Thyroid gland (tissue), 4 donors: ENCODE data around the gene FZR1. TPM values are rescaled to one million over a fixed set of nuclear protein-coding genes. Genes with fewer than 3 reads are reported as not detected.

Experiments
- DNase-seq, 2 donors: peaks; one replicate each; pipeline ENCODE4 v3.0.0-alpha.2; 2019
- H3K27ac ChIP-seq, 3 donors: fragments of 200-600 bp; sonication (generic); 1 replicate in 2 of 3; 2 replicates in 1 of 3; pipeline ENCODE4 v1.5.1; 2016 to 2019; ENCODE audit warnings: mild to moderate bottlenecking in 1 of 3, moderate library complexity in 1 of 3
- H3K27me3 ChIP-seq: fragments of 200-600 bp; sonication (generic); one replicate; pipeline ENCODE4 v1.5.1; 2019
- H3K36me3 ChIP-seq, 2 donors: fragments of 200-600 bp; sonication (generic); one replicate each; pipeline ENCODE4 v1.5.1; 2016 to 2019
- H3K4me1 ChIP-seq, 2 donors: fragments of 200-600 bp; sonication (generic); one replicate each; pipeline ENCODE4 v1.5.1; 2017 to 2019
- H3K4me3 ChIP-seq, 3 donors: fragments of 200-600 bp; sonication (generic); replicated peaks in 1 of 3; 1 replicate in 2 of 3; 2 replicates in 1 of 3; pipeline ENCODE4 v1.5.1; 2016; ENCODE audit warnings: mild to moderate bottlenecking in 1 of 3
- H3K9me3 ChIP-seq: fragments of 200-600 bp; sonication (generic); one replicate; pipeline ENCODE4 v1.5.1; 2017
- CTCF ChIP-seq, 6 experiments: fragments of 200-600 bp in 3 of 6; fragments of 450-650 bp in 3 of 6; sonication (generic) in 3 of 6; IDR thresholded peaks; one replicate each; pipeline ENCODE4 v1.5.1; 2016 to 2019; ENCODE audit warnings: antibody characterized with exemption in 6 of 6, mild to moderate bottlenecking in 2 of 6, inconsistent platforms in 1 of 6, moderate library complexity in 1 of 6
- POLR2A ChIP-seq, 2 donors: fragments of 450-650 bp; IDR thresholded peaks; one replicate each; pipeline ENCODE4 v1.6.1; 2017; ENCODE audit warnings: antibody characterized with exemption in 2 of 2, mild to moderate bottlenecking in 2 of 2, moderate library complexity in 1 of 2
- WGBS, 2 donors: methylation state at CpG; one replicate each; pipeline ENCODE4 v1.1.5; 2017; 5-methylcytosine and 5-hydroxymethylcytosine counted together
- intact Hi-C: fragments of 100-400 bp; cut with DNase I; formaldehyde crosslinking; loops from one replicate; pipeline ENCODE4 v1.15.1; 2023
- total RNA-seq, 4 donors: library from RNA; depleted of rRNA; stranded (reverse); fragments of >200 nt; gene quantifications; one replicate each; pipeline ENCODE4 v1.2.3, GENCODE V29; 2016

FZR1 gene
- total RNA-seq, 4 donors from 2014 or later = 28.6 to 56.0 (median 36.1) TPM

GRCh38 chr19:3544058-3544376 is 37.9 kb downstream of the FZR1 start:
- Histone ChIP-seq H3K27me3 (no peaks in the 10 kb centered on the region), H3K27ac (no peak overlapping the region), H3K36me3 (no peaks in the 10 kb centered on the region), H3K9me3 (no peaks in the 10 kb centered on the region), H3K4me1 (no peaks in the 10 kb centered on the region), H3K4me3 (no peak overlapping the region)
- TF ChIP-seq POLR2A (IDR thresholded peaks at IDR 0.05) (no peak), CTCF (IDR thresholded peaks at IDR 0.05) (no peak)
- WGBS, 2 donors = 89 to 100% methylated on average over 1 to 9 of the region's 9 CpGs
- DNase-seq = no peak
- intact Hi-C loops = loop anchor here (2.0 kb wide), 1 partner anchor 75 kb away; no protein-coding TSS in a partner anchor

GRCh38 chr19:3544742-3545668 is 38.9 kb downstream of the FZR1 start:
- H3K27me3 ChIP-seq = no peaks in the 10 kb centered on the region
- no peaks in the 10 kb centered on the region for H3K36me3 ChIP-seq
- H3K4me3 ChIP-seq = no peak overlapping the region
- no peaks in the 10 kb centered on the region for H3K9me3 ChIP-seq
- WGBS, 2 donors = 67 to 78% methylated on average over 18 to 24 of the region's 30 CpGs
- TF ChIP-seq CTCF (IDR thresholded peaks at IDR 0.05) = peak; percentile 63 to 92 (median 77)
- TF ChIP-seq POLR2A (IDR thresholded peaks at IDR 0.05) = no peak
- intact Hi-C loops = loop anchor here (2.0 kb wide), 1 partner anchor 74 kb away; no protein-coding TSS in a partner anchor
- peak; percentile 49 to 60 for DNase-seq
- H3K4me1 ChIP-seq = no peaks in the 10 kb centered on the region
- H3K27ac ChIP-seq = no peak overlapping the region

- no peak for TF ChIP-seq POLR2A (IDR thresholded peaks at IDR 0.05)
- no peak for TF ChIP-seq CTCF (IDR thresholded peaks at IDR 0.05)
- WGBS, 2 donors = 78 to 83% methylated on average over 10 of the region's 10 CpGs
- Histone ChIP-seq H3K9me3 (no peaks in the 10 kb centered on the region), H3K27me3 (no peaks in the 10 kb centered on the region), H3K27ac (no peak overlapping the region), H3K4me3 (no peak overlapping the region), H3K4me1 (no peaks in the 10 kb centered on the region), H3K36me3 (no peaks in the 10 kb centered on the region)
- intact Hi-C loops = loop anchor here (2.0 kb wide), 1 partner anchor 73 kb away; no protein-coding TSS in a partner anchor
- no peak for DNase-seq
Measured at GRCh38 chr19:3545669-3546034, 39.5 kb downstream of the FZR1 start.

- 89 to 96% methylated on average over 11 to 19 of the region's 23 CpGs for WGBS, 2 donors
- H3K36me3 ChIP-seq = no peaks in the 10 kb centered on the region
- intact Hi-C loops = no loop called here
- no peak for DNase-seq
- no peak overlapping the region for H3K4me3 ChIP-seq
- H3K27me3 ChIP-seq = no peaks in the 10 kb centered on the region
- no peak overlapping the region for H3K27ac ChIP-seq
- no peaks in the 10 kb centered on the region for H3K4me1 ChIP-seq
- TF ChIP-seq POLR2A (IDR thresholded peaks at IDR 0.05) (no peak), CTCF (IDR thresholded peaks at IDR 0.05) (no peak)
- H3K9me3 ChIP-seq = no peaks in the 10 kb centered on the region
Measured at GRCh38 chr19:3546119-3546518, 40.0 kb downstream of the FZR1 start.

GRCh38 chr19:3547301-3547731 is 41.2 kb downstream of the FZR1 start:
- no peak for TF ChIP-seq POLR2A (IDR thresholded peaks at IDR 0.05)
- peak in 3 of 6 experiments; percentile 6 to 30 (median 13) for TF ChIP-seq CTCF (IDR thresholded peaks at IDR 0.05)
- H3K27me3 ChIP-seq = no peaks in the 10 kb centered on the region
- WGBS, 2 donors = 87 to 91% methylated on average over 11 to 14 of the region's 15 CpGs
- no peaks in the 10 kb centered on the region for H3K4me1 ChIP-seq
- no peaks in the 10 kb centered on the region for H3K9me3 ChIP-seq
- no peak overlapping the region for H3K27ac ChIP-seq
- H3K4me3 ChIP-seq = no peak overlapping the region
- DNase-seq = no peak
- intact Hi-C loops = no loop called here
- no peaks in the 10 kb centered on the region for H3K36me3 ChIP-seq
